Measurements from ENCODE around the gene ACTMAP.

The ACTMAP gene

GRCh38 chr19:40714441-40715299 lies 35.6 kb downstream of the ACTMAP start:
- Histone ChIP-seq H3K4ac (ENCODE audit: low read length) (no peak overlapping the region), H3K9ac (ENCODE audit: low read depth, low read length, poor library complexity) (peak overlapping the region; percentile 70), H3K4me2 (ENCODE audit: insufficient read depth, low read length, poor library complexity, severe bottlenecking) (peak overlapping the region; percentile 55), H2BK5ac (ENCODE audit: low read length) (peak overlapping the region; percentile 14), H3K4me3 (ENCODE audit: low read length in 2 of 2) (peak overlapping the region; percentile 66 to 88), H3K18ac (ENCODE audit: low read length) (peak overlapping the region; percentile 69), H2BK120ac (ENCODE audit: low read depth, low read length) (peak overlapping the region; percentile 26), H3K27me3 (ENCODE audit: control insufficient read depth in 3 of 3, insufficient read depth in 3 of 3, low read depth in 1 of 3, low read length in 3 of 3) (no peaks in the 10 kb centered on the region), H4K91ac (ENCODE audit: low read depth, low read length, poor library complexity) (no peak overlapping the region), H4K8ac (ENCODE audit: low read depth, low read length) (no peak overlapping the region), H3K23ac (ENCODE audit: low read depth, low read length, poor library complexity) (no peak overlapping the region), H3K36me3 (replicated peaks in 1 of 2; ENCODE audit: control insufficient read depth in 2 of 2, insufficient read depth in 2 of 2, low read length in 2 of 2) (peaks cover 8 to 33% of the 10 kb centered on the region in 2 donors), H2BK15ac (ENCODE audit: low read length) (peak overlapping the region; percentile 56), H2AFZ (ENCODE audit: low read length) (peak overlapping the region; percentile 91), H3K14ac (ENCODE audit: low read length) (no peak overlapping the region), H2BK12ac (ENCODE audit: low read length) (no peak overlapping the region), H3K9me3 (replicated peaks in 1 of 2; ENCODE audit: control insufficient read depth in 2 of 2, insufficient read depth in 1 of 2, low read depth in 1 of 2, low read length in 2 of 2) (no peaks in the 10 kb centered on the region), H3K4me1 (ENCODE audit: control insufficient read depth in 2 of 2, insufficient read depth in 1 of 2, low read depth in 1 of 2, low read length in 2 of 2) (peaks cover 20 to 23% of the 10 kb centered on the region in 2 donors), H3K27ac (replicated peaks; ENCODE audit: low read length) (peak overlapping the region; percentile 71), H3K79me1 (ENCODE audit: low read depth, low read length) (peaks cover 16% of the 10 kb centered on the region), H2AK5ac (ENCODE audit: low read depth, low read length) (peak overlapping the region; percentile 23)
- peak; percentile 91 for DNase-seq (ENCODE audit: low spot score)
- no CpG with 5 or more reads among the region's 31 CpGs for WGBS, 2 donors (ENCODE audit: extremely low coverage in 2 of 2, insufficient read length in 2 of 2, insufficient replicate concordance in 1 of 2)

- Histone ChIP-seq H2BK5ac (ENCODE audit: low read length) (peak overlapping the region; percentile 14), H2BK15ac (ENCODE audit: low read length) (peak overlapping the region; percentile 56), H3K9me3 (replicated peaks in 1 of 2; ENCODE audit: control insufficient read depth in 2 of 2, insufficient read depth in 1 of 2, low read depth in 1 of 2, low read length in 2 of 2) (no peaks in the 10 kb centered on the region), H3K4me2 (ENCODE audit: insufficient read depth, low read length, poor library complexity, severe bottlenecking) (peak overlapping the region; percentile 55), H3K27me3 (ENCODE audit: control insufficient read depth in 3 of 3, insufficient read depth in 3 of 3, low read depth in 1 of 3, low read length in 3 of 3) (no peaks in the 10 kb centered on the region), H3K9ac (ENCODE audit: low read depth, low read length, poor library complexity) (peak overlapping the region; percentile 68), H3K27ac (replicated peaks; ENCODE audit: low read length) (no peak overlapping the region), H3K14ac (ENCODE audit: low read length) (no peak overlapping the region), H2BK120ac (ENCODE audit: low read depth, low read length) (peak overlapping the region; percentile 26), H2BK12ac (ENCODE audit: low read length) (no peak overlapping the region), H3K18ac (ENCODE audit: low read length) (peak overlapping the region; percentile 50), H2AK5ac (ENCODE audit: low read depth, low read length) (peak overlapping the region; percentile 23), H4K91ac (ENCODE audit: low read depth, low read length, poor library complexity) (no peak overlapping the region), H4K8ac (ENCODE audit: low read depth, low read length) (no peak overlapping the region), H2AFZ (ENCODE audit: low read length) (no peak overlapping the region), H3K4me3 (ENCODE audit: low read length in 2 of 2) (peak overlapping the region in 1 of 2 donors; percentile 66), H3K36me3 (replicated peaks in 1 of 2; ENCODE audit: control insufficient read depth in 2 of 2, insufficient read depth in 2 of 2, low read length in 2 of 2) (peaks cover 9 to 38% of the 10 kb centered on the region in 2 donors), H3K4me1 (ENCODE audit: control insufficient read depth in 2 of 2, insufficient read depth in 1 of 2, low read depth in 1 of 2, low read length in 2 of 2) (peaks cover 13 to 17% of the 10 kb centered on the region in 2 donors), H3K4ac (ENCODE audit: low read length) (no peak overlapping the region), H3K23ac (ENCODE audit: low read depth, low read length, poor library complexity) (no peak overlapping the region), H3K79me1 (ENCODE audit: low read depth, low read length) (peaks cover 16% of the 10 kb centered on the region)
- no peak for DNase-seq (ENCODE audit: low spot score)
- WGBS, 2 donors (ENCODE audit: extremely low coverage in 2 of 2, insufficient read length in 2 of 2, insufficient replicate concordance in 1 of 2), result no CpG with 5 or more reads among the region's 11 CpGs
These were observed 36.3 kb downstream of the ACTMAP start for GRCh38 chr19:40713939-40714338.

GRCh38 chr19:40709817-40710216 lies 40.5 kb downstream of the ACTMAP start:
- DNase-seq (ENCODE audit: low spot score), result no peak
- H3K9ac ChIP-seq (ENCODE audit: low read depth, low read length, poor library complexity), result no peak overlapping the region
- H2AFZ ChIP-seq (ENCODE audit: low read length), result no peak overlapping the region
- no peak overlapping the region for H3K14ac ChIP-seq (ENCODE audit: low read length)
- no peak overlapping the region for H3K4me2 ChIP-seq (ENCODE audit: insufficient read depth, low read length, poor library complexity, severe bottlenecking)
- no peak overlapping the region for H2BK12ac ChIP-seq (ENCODE audit: low read length)
- no peak overlapping the region for H2AK5ac ChIP-seq (ENCODE audit: low read depth, low read length)
- peaks cover 19 to 74% of the 10 kb centered on the region in 2 donors for H3K36me3 ChIP-seq (replicated peaks in 1 of 2; ENCODE audit: control insufficient read depth in 2 of 2, insufficient read depth in 2 of 2, low read length in 2 of 2)
- H3K9me3 ChIP-seq (replicated peaks in 1 of 2; ENCODE audit: control insufficient read depth in 2 of 2, insufficient read depth in 1 of 2, low read depth in 1 of 2, low read length in 2 of 2), result no peaks in the 10 kb centered on the region
- no peak overlapping the region for H3K18ac ChIP-seq (ENCODE audit: low read length)
- H3K23ac ChIP-seq (ENCODE audit: low read depth, low read length, poor library complexity), result no peak overlapping the region
- H2BK15ac ChIP-seq (ENCODE audit: low read length), result no peak overlapping the region
- H3K27ac ChIP-seq (replicated peaks; ENCODE audit: low read length), result no peak overlapping the region
- H3K4me3 ChIP-seq (ENCODE audit: low read length in 2 of 2), result no peak overlapping the region
- no peak overlapping the region for H4K8ac ChIP-seq (ENCODE audit: low read depth, low read length)
- H3K27me3 ChIP-seq (ENCODE audit: control insufficient read depth in 3 of 3, insufficient read depth in 3 of 3, low read depth in 1 of 3, low read length in 3 of 3), result no peaks in the 10 kb centered on the region
- no peak overlapping the region for H2BK5ac ChIP-seq (ENCODE audit: low read length)
- H3K4me1 ChIP-seq (ENCODE audit: control insufficient read depth in 2 of 2, insufficient read depth in 1 of 2, low read depth in 1 of 2, low read length in 2 of 2), result peaks cover 3 to 4% of the 10 kb centered on the region in 2 donors
- no peak overlapping the region for H4K91ac ChIP-seq (ENCODE audit: low read depth, low read length, poor library complexity)
- H3K79me1 ChIP-seq (ENCODE audit: low read depth, low read length), result peaks cover 2% of the 10 kb centered on the region
- H2BK120ac ChIP-seq (ENCODE audit: low read depth, low read length), result no peak overlapping the region
- H3K4ac ChIP-seq (ENCODE audit: low read length), result no peak overlapping the region
- no CpG with 5 or more reads among the region's 5 CpGs for WGBS, 2 donors (ENCODE audit: extremely low coverage in 2 of 2, insufficient read length in 2 of 2, insufficient replicate concordance in 1 of 2)

GRCh38 chr19:40707615-40708014 lies 42.7 kb downstream of the ACTMAP start:
- H3K36me3 ChIP-seq (replicated peaks in 1 of 2; ENCODE audit: control insufficient read depth in 2 of 2, insufficient read depth in 2 of 2, low read length in 2 of 2), result peaks cover 28 to 89% of the 10 kb centered on the region in 2 donors

More at GRCh38 chr19:40707615-40708014, 42.7 kb downstream of the ACTMAP start:
- Histone ChIP-seq H3K4me2 (ENCODE audit: insufficient read depth, low read length, poor library complexity, severe bottlenecking) (no peak overlapping the region), H3K27ac (replicated peaks; ENCODE audit: low read length) (no peak overlapping the region), H3K9ac (ENCODE audit: low read depth, low read length, poor library complexity) (no peak overlapping the region), H2AK5ac (ENCODE audit: low read depth, low read length) (no peak overlapping the region), H3K4ac (ENCODE audit: low read length) (no peak overlapping the region), H3K27me3 (ENCODE audit: control insufficient read depth in 3 of 3, insufficient read depth in 3 of 3, low read depth in 1 of 3, low read length in 3 of 3) (no peaks in the 10 kb centered on the region), H3K4me1 (ENCODE audit: control insufficient read depth in 2 of 2, insufficient read depth in 1 of 2, low read depth in 1 of 2, low read length in 2 of 2) (peaks cover 0 to 2% of the 10 kb centered on the region in 2 donors), H3K18ac (ENCODE audit: low read length) (no peak overlapping the region), H2AFZ (ENCODE audit: low read length) (no peak overlapping the region), H3K79me1 (ENCODE audit: low read depth, low read length) (no peaks in the 10 kb centered on the region), H3K14ac (ENCODE audit: low read length) (no peak overlapping the region), H3K9me3 (replicated peaks in 1 of 2; ENCODE audit: control insufficient read depth in 2 of 2, insufficient read depth in 1 of 2, low read depth in 1 of 2, low read length in 2 of 2) (no peaks in the 10 kb centered on the region), H4K8ac (ENCODE audit: low read depth, low read length) (no peak overlapping the region), H2BK5ac (ENCODE audit: low read length) (no peak overlapping the region), H3K23ac (ENCODE audit: low read depth, low read length, poor library complexity) (no peak overlapping the region), H2BK120ac (ENCODE audit: low read depth, low read length) (no peak overlapping the region), H3K4me3 (ENCODE audit: low read length in 2 of 2) (no peak overlapping the region), H2BK15ac (ENCODE audit: low read length) (no peak overlapping the region), H4K91ac (ENCODE audit: low read depth, low read length, poor library complexity) (no peak overlapping the region), H2BK12ac (ENCODE audit: low read length) (no peak overlapping the region)
- no peak for DNase-seq (ENCODE audit: low spot score)
- WGBS, 2 donors (ENCODE audit: extremely low coverage in 2 of 2, insufficient read length in 2 of 2, insufficient replicate concordance in 1 of 2), result no CpG with 5 or more reads among the region's 7 CpGs
